SK-N-SH (cell line): ENCODE measurements around the gene DSC3.

Source experiments
- NRF1 ChIP-seq: IDR thresholded peaks from 2 replicates; pipeline ENCODE4 v1.6.1; 2012; ENCODE audit warnings: low read depth, mild to moderate bottlenecking, low read length
- RFX5 ChIP-seq: IDR thresholded peaks from 2 replicates; pipeline ENCODE4 v1.6.1; 2012; ENCODE audit warnings: mild to moderate bottlenecking, improper control_type of control experiment, low read length
- TF ChIP-seq, protein P1 (sequence below): IDR thresholded peaks from 2 replicates; pipeline ENCODE4 v1.4.0; 2012; ENCODE audit warnings: low read depth
- TF ChIP-seq, protein P2 (sequence below): fragments of 200-600 bp; sonication (generic); IDR thresholded peaks from 2 replicates; pipeline ENCODE4 v1.6.1; 2017; ENCODE audit warnings: antibody characterized with exemption, mild to moderate bottlenecking, moderate library complexity

DNA sequence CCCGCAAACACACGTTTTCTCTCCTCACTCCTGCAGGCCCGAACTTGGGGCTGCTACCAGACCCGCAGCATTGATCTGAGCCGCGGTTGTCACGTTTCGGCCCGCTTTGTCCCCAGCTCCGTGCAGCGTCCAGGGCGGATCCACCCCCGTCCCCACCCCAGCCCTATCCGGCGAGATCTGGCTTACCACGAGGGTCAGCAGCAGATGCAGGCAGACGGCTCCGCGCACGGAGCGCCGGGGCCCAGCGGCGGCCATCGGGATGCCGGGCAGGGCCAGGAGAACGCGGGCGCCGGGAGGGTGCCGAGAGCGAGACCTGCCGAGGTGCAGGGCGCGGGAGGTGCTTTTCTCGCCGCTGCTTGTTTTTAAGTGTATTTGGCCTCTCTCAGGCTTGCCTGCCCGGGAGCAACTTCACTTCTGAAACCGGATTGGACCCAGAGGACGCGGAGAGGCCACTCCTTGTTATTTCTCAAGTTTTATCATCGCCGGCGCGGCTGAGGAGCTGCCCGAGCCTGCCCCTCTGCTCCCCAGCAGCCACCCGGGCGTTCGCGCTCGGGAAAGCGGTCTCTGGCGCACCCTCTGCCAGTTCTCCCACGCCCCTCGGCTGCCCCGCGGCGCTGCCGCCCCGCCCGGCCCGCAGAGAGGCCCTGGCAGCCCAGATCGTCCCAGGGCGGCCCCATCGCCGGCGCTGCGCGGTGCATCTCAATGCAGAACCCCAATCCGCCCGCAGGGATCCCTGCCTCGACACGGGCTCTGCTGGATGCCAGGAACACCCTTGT lies at the start of gene DSC3:
- TF ChIP-seq, protein P1, sequence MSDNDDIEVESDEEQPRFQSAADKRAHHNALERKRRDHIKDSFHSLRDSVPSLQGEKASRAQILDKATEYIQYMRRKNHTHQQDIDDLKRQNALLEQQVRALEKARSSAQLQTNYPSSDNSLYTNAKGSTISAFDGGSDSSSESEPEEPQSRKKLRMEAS: no peak
- TF ChIP-seq NRF1 (no peak), RFX5 (no peak)
- TF ChIP-seq, protein P2, sequence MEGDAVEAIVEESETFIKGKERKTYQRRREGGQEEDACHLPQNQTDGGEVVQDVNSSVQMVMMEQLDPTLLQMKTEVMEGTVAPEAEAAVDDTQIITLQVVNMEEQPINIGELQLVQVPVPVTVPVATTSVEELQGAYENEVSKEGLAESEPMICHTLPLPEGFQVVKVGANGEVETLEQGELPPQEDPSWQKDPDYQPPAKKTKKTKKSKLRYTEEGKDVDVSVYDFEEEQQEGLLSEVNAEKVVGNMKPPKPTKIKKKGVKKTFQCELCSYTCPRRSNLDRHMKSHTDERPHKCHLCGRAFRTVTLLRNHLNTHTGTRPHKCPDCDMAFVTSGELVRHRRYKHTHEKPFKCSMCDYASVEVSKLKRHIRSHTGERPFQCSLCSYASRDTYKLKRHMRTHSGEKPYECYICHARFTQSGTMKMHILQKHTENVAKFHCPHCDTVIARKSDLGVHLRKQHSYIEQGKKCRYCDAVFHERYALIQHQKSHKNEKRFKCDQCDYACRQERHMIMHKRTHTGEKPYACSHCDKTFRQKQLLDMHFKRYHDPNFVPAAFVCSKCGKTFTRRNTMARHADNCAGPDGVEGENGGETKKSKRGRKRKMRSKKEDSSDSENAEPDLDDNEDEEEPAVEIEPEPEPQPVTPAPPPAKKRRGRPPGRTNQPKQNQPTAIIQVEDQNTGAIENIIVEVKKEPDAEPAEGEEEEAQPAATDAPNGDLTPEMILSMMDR: no peak
